OCI-LY3 (cell line): ENCODE data around the gene PRR9.

Experiments
- CTCF ChIP-seq: fragments of 200-600, 300-600 bp; sonication (generic); IDR thresholded peaks from 2 replicates; pipeline ENCODE4 v1.5.1; 2014; ENCODE audit warnings: antibody characterized with exemption, low read length, low read depth
- EZH2phosphoT487 ChIP-seq: fragments of 200-600 bp; shearing (Covaris generic); IDR thresholded peaks from 2 replicates; pipeline ENCODE4 v1.6.1; 2018; ENCODE audit warnings: antibody characterized with exemption, mixed run types, low read depth

GRCh38 chr1:153190373-153190772 lies 27.0 kb upstream of the PRR9 start:
- TF ChIP-seq CTCF (peak; percentile 70), EZH2phosphoT487 (no peak)
